ENCODE measurements around the gene GDPD5.

GRCh38 chr11:75454987-75455386 lies 70.8 kb downstream of the GDPD5 start:
- TF ChIP-seq CTCF (IDR thresholded peaks at IDR 0.05; ENCODE audit: low read depth, low read length, poor library complexity, severe bottlenecking): no peak
- no peak for TF ChIP-seq EZH2phosphoT487 (IDR thresholded peaks at IDR 0.05; ENCODE audit: borderline replicate concordance, low read length)

All from DOHH2 (cell line).